ENCODE data around the gene LSM3.

Gene LSM3

DNA sequence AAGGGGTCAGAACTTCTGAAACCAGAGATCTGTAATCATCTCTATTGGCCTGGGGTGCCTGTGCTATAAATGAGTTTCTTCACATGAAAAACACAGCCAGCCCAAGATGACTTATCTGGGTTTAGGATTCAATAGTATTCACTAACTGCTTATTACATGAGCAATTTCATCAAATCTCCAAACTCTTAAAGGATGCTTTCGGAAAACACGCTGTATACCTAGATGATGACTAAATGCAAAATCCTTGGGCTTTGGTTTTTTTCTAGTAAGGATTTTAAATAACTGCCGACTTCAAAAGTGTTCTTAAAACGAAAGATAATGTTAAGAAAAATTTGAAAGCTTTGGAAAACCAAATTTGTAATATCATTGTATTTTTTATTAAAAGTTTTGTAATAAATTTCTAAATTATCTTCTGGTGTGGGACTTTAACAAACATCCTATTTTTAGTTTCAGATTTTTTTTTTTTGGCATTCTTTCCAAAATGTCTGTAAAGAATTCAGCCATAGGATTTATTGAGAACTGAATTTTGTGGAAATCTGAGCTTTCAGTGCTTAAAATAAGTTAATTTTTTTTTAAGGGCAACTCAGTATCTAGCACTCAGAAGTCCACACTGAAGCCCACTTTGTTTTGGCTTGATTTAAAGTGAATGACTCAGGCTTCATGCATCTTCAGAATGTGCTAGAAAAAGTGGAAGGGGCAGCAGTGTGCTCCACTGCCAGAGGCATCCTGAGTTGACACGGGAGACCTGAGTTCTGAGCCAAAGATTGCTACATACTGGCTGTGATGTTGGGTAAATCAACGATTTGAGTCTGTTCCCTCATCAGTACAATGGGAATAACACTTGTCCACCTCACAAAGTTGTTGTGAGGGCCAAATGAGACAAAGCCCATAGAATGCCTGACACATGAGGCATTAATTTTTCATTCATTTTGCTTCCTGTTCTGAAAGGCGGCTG lies 35.1 kb upstream of the LSM3 start:
- Histone ChIP-seq H3K27me3 (no peaks in the 10 kb centered on the region), H3K4me1 (peaks cover 0 to 90% (median 71%) of the 10 kb centered on the region in 4 donors), H3K36me3 (peaks cover 35 to 70% (median 64%) of the 10 kb centered on the region in 3 donors), H3K27ac (peak overlapping the region; percentile 87 to 88), H3K4me3 (peak overlapping the region in 1 of 2 donors; percentile 2), H3K9me3 (no peaks in the 10 kb centered on the region)
- peak; percentile 82 to 85 for DNase-seq
- intact Hi-C loops (cut with DNase I; ENCODE audit: low total_unique reads), result loop anchor here (5.0 kb wide), 1 partner anchor 34 kb away; the partner anchor contains the start of genes LSM3 and XPC
- TF ChIP-seq, protein P1, sequence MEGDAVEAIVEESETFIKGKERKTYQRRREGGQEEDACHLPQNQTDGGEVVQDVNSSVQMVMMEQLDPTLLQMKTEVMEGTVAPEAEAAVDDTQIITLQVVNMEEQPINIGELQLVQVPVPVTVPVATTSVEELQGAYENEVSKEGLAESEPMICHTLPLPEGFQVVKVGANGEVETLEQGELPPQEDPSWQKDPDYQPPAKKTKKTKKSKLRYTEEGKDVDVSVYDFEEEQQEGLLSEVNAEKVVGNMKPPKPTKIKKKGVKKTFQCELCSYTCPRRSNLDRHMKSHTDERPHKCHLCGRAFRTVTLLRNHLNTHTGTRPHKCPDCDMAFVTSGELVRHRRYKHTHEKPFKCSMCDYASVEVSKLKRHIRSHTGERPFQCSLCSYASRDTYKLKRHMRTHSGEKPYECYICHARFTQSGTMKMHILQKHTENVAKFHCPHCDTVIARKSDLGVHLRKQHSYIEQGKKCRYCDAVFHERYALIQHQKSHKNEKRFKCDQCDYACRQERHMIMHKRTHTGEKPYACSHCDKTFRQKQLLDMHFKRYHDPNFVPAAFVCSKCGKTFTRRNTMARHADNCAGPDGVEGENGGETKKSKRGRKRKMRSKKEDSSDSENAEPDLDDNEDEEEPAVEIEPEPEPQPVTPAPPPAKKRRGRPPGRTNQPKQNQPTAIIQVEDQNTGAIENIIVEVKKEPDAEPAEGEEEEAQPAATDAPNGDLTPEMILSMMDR (IDR thresholded peaks at IDR 0.05), result peak in 1 of 2 experiments; percentile 9

DNA sequence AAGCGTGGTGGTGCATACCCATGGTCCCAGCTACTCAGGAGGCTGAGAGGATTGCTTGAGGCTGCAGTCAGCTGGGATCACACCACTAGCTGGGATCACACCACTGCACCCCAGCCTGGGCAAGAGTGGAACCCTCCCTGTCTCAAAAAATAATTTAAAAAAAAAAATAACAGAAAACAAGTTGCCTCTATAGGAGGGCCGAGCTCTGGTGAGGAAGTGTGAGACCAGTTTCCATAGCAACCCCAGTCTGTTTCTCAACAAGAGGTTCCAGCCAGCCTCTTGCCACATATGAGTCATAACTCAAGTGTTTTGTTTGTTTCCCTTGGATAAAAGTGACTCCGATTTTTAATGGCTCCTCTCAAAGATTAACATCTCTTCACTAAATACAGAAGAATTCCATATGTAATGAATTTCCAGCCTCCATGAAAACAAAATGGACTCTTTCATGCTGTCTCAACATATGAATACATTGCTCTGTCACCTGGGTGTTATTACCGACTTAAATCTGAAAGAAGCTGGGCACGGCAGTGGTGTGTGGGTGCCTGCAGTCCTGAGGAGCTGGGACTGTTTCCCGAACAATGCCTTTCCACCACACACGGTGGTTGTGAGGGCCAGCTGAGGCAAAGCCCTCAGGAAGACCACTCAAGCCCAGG lies 34.1 kb upstream of the LSM3 start:
- peak; percentile 88 to 89 for DNase-seq
- H3K9me3 ChIP-seq, result no peaks in the 10 kb centered on the region
- TF ChIP-seq, protein P1 (IDR thresholded peaks at IDR 0.05), result no peak
- peaks cover 27 to 65% (median 59%) of the 10 kb centered on the region in 3 donors for H3K36me3 ChIP-seq
- H3K27me3 ChIP-seq, result no peaks in the 10 kb centered on the region
- peaks cover 0 to 91% (median 70%) of the 10 kb centered on the region in 4 donors for H3K4me1 ChIP-seq
- peak overlapping the region; percentile 2 to 14 for H3K4me3 ChIP-seq
- intact Hi-C loops (cut with DNase I; ENCODE audit: low total_unique reads), result loop anchor here (5.0 kb wide), 1 partner anchor 33 kb away; the partner anchor contains the start of genes LSM3 and XPC
- peak overlapping the region; percentile 87 to 88 for H3K27ac ChIP-seq

DNA sequence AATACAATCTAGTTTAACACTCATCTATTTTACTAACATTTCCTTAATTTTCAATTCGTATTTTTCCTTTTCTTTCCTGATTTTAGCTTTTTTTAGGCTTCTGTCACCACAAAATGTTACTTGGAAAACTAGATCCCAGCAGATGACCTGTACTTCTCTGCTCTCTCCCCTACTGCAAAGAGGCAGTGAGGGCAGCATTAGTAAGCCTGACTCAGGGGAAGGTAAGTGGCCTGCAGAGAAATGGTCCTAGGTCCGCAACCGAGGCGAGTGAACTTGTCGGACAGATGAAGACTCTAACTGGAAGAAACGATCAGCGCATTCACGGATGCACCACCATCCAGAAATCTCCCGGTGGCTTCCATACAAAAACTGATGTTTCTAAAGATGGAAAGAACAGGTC lies 33.4 kb upstream of the LSM3 start:
- intact Hi-C loops (cut with DNase I; ENCODE audit: low total_unique reads), result no loop called here
- no peaks in the 10 kb centered on the region for H3K9me3 ChIP-seq
- DNase-seq, result no peak
- H3K36me3 ChIP-seq, result peaks cover 26 to 62% (median 55%) of the 10 kb centered on the region in 3 donors
- peaks cover 0 to 84% (median 67%) of the 10 kb centered on the region in 4 donors for H3K4me1 ChIP-seq
- H3K4me3 ChIP-seq, result peak overlapping the region in 1 of 2 donors; percentile 14
- peak overlapping the region; percentile 87 to 88 for H3K27ac ChIP-seq
- TF ChIP-seq, protein P1 (IDR thresholded peaks at IDR 0.05), result no peak
- no peaks in the 10 kb centered on the region for H3K27me3 ChIP-seq

DNA sequence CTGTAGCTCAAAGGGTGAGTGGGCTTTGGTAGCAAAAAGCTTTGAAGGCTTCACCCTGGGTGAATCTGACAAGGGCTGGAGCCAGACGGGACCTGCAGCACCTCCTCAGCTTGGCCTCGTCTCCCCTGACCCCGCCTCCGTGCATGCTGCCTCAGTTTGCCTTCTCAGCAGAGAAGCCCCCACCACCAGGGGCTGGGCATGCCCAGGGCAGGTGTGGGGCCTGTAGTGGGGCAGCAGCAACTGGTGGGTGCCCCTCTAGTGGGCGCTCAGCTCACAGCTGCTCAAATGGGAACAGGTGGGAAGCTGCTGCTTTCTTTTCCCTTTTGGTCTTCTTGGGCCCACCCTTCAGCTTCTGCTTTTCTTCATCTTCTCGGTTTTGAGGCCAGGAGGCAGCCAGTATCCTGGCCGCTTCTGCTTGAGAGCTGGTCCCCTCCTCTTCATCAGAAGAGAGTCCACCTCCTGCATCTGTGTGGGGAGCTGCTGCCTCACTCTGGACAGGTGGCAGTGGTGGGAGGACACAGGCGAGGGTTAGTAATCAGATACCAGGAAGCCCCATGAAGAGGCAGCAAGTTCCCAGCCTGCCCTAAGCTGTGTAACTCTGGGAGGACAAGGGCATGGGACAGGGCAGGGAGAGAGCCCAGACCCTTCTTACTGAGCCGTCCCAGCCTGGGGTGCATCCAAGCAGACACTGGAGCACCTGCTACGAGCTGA lies 32.8 kb upstream of the LSM3 start:
- no peaks in the 10 kb centered on the region for H3K9me3 ChIP-seq
- peaks cover 21 to 62% (median 49%) of the 10 kb centered on the region in 3 donors for H3K36me3 ChIP-seq
- H3K27ac ChIP-seq, result peak overlapping the region; percentile 87 to 88
- peaks cover 0 to 79% (median 64%) of the 10 kb centered on the region in 4 donors for H3K4me1 ChIP-seq
- H3K4me3 ChIP-seq, result no peak overlapping the region
- intact Hi-C loops (cut with DNase I; ENCODE audit: low total_unique reads), result no loop called here
- H3K27me3 ChIP-seq, result no peaks in the 10 kb centered on the region
- no peak for DNase-seq
- TF ChIP-seq, protein P1 (IDR thresholded peaks at IDR 0.05), result no peak
